Measurements from ENCODE around the gene MYO1E.

MYO1E gene

DNA sequence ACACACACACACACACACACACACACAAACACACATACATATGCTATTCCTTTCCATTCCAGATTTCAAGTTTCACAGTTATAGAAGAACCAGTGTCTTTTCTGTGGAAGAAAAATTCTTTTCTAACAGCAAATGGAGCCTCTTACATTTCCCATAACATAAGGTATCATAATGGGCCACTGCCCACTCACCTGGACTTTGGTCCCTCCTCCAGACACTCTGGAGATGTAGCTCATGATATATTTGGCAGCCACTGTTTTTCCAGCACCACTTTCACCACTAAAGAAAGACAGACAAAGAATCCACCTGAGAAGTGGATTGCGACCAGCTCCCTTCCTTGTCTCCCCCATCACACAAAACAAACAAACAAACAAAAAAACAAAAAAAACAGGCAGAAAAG lies 136.3 kb downstream of the MYO1E start:
- no peaks in the 10 kb centered on the region for H3K36me3 Mint-ChIP-seq
- H3K27ac Mint-ChIP-seq = no peak overlapping the region
- H3K9me3 Mint-ChIP-seq = no peaks in the 10 kb centered on the region
- H3K4me1 Mint-ChIP-seq = no peaks in the 10 kb centered on the region
- peaks cover 1% of the 10 kb centered on the region for H3K27me3 Mint-ChIP-seq
- H3K4me3 Mint-ChIP-seq = no peak overlapping the region

GRCh38 chr15:59232476-59232875 lies 140.2 kb downstream of the MYO1E start:
- no peaks in the 10 kb centered on the region for H3K9me3 Mint-ChIP-seq
- peaks cover 1% of the 10 kb centered on the region for H3K27me3 Mint-ChIP-seq
- H3K36me3 Mint-ChIP-seq = no peaks in the 10 kb centered on the region
- H3K27ac Mint-ChIP-seq = no peak overlapping the region
- no peak overlapping the region for H3K4me3 Mint-ChIP-seq
- peaks cover under 1% of the 10 kb centered on the region for H3K4me1 Mint-ChIP-seq

- peaks cover 8% of the 10 kb centered on the region for H3K4me1 Mint-ChIP-seq
- H3K36me3 Mint-ChIP-seq = no peaks in the 10 kb centered on the region
- H3K27ac Mint-ChIP-seq = no peak overlapping the region
- no peak overlapping the region for H3K4me3 Mint-ChIP-seq
- H3K9me3 Mint-ChIP-seq = no peaks in the 10 kb centered on the region
- H3K27me3 Mint-ChIP-seq = peaks cover 2% of the 10 kb centered on the region
Measured at GRCh38 chr15:59230531-59231055, 142.1 kb downstream of the MYO1E start.

DNA sequence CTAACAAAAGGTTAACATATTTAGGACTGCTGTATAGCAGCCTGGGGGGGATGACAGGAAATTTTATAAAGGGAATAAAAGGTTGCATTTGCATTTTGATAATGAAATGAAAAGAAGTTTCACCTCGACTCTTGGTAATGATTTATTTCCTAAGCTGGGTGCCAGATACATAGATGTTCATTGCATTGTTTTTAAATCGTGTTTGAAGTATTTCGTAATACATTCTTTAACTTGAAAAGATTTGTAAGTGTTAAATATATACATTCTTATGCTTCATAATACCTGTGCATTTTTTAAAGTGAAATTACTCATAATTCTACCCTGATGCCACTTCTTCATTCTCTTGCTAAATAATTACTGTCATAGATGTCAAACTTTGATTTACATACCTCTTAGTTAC lies 143.2 kb downstream of the MYO1E start:
- Mint-ChIP-seq H3K27me3 (peaks cover 2% of the 10 kb centered on the region), H3K9me3 (no peaks in the 10 kb centered on the region), H3K4me1 (peaks cover 8% of the 10 kb centered on the region), H3K4me3 (no peak overlapping the region), H3K27ac (no peak overlapping the region), H3K36me3 (no peaks in the 10 kb centered on the region)

DNA sequence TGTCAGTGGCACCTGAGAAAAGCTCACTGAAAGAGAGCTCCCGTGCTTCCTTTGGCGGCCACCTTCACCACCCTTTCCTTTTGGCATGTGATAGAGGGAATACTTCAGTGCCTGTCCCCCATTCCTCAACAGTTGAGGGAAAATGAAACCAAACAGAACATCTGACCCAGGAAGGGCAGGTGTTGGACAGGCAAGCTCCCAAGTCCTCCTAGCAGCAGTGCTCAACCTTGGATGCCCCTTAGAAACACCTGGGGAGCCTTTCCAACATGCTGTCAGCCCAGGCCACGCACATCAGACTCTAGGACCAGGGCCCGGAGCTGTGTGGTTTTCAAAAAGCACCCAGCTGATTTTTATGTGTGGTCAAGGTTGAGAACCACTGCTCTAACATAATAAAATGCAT lies 143.7 kb downstream of the MYO1E start:
- no peak overlapping the region for H3K4me3 Mint-ChIP-seq
- no peak overlapping the region for H3K27ac Mint-ChIP-seq
- H3K27me3 Mint-ChIP-seq = peaks cover 2% of the 10 kb centered on the region
- H3K9me3 Mint-ChIP-seq = no peaks in the 10 kb centered on the region
- H3K4me1 Mint-ChIP-seq = peaks cover 8% of the 10 kb centered on the region
- H3K36me3 Mint-ChIP-seq = no peaks in the 10 kb centered on the region

DNA sequence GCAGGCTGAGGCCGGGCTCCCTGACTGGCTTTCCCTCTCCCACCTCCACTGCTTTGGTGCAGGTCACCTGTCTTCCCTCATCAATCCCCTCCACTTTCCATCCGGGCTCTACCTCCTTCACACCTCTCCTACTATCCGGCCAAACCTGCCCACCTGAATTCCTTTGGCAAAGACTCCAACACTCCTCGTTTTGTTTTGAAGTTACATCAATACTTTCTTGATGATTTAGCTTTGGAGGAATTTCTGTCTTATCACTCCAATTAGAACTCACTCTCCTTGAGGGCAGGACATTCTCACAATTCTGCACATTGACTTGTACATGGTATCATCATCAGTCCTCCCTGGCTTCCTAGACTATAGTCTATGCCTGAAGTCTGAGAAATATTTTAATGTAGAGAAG lies 145.7 kb downstream of the MYO1E start:
- H3K36me3 Mint-ChIP-seq = no peaks in the 10 kb centered on the region
- peaks cover 8% of the 10 kb centered on the region for H3K4me1 Mint-ChIP-seq
- no peak overlapping the region for H3K4me3 Mint-ChIP-seq
- no peak overlapping the region for H3K27ac Mint-ChIP-seq
- no peaks in the 10 kb centered on the region for H3K9me3 Mint-ChIP-seq
- H3K27me3 Mint-ChIP-seq = peaks cover 2% of the 10 kb centered on the region

GRCh38 chr15:59224474-59224873 lies 148.2 kb downstream of the MYO1E start:
- Mint-ChIP-seq H3K4me1 (peaks cover 8% of the 10 kb centered on the region), H3K4me3 (no peak overlapping the region), H3K27me3 (peaks cover 2% of the 10 kb centered on the region), H3K27ac (no peak overlapping the region), H3K36me3 (no peaks in the 10 kb centered on the region), H3K9me3 (no peaks in the 10 kb centered on the region)

DNA sequence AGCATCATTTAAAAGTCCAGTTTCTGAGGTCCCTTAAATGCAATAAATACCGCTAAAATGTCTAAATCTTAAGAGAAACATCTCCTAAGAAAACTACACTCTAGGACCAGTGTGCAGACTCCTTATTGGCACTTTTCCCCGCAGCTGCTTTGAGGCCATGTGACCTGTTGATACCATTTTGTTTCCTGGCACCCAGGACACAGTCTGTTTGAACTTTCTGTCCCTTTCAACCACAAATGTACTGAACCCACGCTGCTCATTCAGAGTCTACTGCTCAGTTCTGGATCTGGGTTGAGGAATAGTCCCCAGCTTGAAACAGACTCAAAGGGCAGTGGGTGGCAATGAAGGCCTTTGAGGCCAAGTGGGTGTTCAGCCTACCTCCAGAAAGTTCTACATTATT lies 148.9 kb downstream of the MYO1E start:
- Mint-ChIP-seq H3K27ac (no peak overlapping the region), H3K36me3 (no peaks in the 10 kb centered on the region), H3K9me3 (no peaks in the 10 kb centered on the region), H3K4me3 (no peak overlapping the region), H3K27me3 (peaks cover 2% of the 10 kb centered on the region), H3K4me1 (peaks cover 8% of the 10 kb centered on the region)

DNA sequence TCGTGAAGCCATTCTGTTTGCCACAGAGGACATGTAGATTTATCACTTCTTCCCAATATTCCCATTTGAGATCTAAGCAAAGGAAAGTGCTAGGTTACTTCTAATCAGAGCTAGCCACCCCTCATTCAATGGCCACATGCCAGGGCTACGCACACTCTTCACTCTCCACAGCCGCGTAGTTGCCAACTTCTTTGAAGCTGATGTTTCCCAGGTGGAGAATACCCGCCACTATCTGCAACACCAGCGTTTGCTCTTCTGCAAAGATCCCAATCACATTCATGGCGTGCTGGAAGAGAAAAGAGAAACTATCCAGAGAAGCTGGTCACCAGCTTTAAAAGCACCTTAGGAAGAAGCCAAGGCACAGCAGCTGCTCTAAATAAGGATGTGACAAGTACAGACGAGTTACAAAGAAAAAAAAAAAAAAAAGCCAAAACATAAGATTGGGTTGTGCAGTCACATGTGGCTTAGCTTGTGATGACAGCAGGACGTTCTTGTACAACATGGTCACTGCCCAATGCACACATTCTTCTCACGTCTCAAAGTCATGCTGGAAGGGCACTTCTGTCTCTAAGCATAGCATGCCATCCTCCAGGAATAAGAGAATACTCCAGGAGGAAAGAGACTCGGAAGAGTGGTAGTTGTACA lies 149.6 kb downstream of the MYO1E start:
- peaks cover 2% of the 10 kb centered on the region for H3K27me3 Mint-ChIP-seq
- no peaks in the 10 kb centered on the region for H3K36me3 Mint-ChIP-seq
- peaks cover 8% of the 10 kb centered on the region for H3K4me1 Mint-ChIP-seq
- no peak overlapping the region for H3K27ac Mint-ChIP-seq
- H3K4me3 Mint-ChIP-seq = no peak overlapping the region
- H3K9me3 Mint-ChIP-seq = no peaks in the 10 kb centered on the region

- H3K9me3 Mint-ChIP-seq = no peaks in the 10 kb centered on the region
- H3K27ac Mint-ChIP-seq = no peak overlapping the region
Measured at GRCh38 chr15:59221511-59222505, 150.9 kb downstream of the MYO1E start.

DNA sequence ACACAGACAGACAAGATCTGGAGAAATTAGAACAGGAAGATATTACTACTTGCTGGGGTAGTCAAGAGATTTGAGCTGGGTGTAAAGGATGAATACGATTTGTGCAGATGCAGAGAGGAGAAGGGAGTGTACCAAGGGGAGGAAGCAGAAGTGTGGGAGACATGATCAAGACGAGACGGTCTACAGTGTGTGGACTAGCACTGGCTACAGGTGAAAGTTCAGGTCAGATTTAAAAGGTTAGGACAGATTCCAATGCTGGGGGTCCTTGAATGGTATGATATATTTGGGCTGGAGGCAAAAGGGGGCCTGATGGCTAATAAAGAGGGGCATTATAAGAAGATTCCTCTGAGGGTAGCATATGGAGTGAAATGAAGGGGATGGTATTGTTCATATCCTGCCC lies 154.0 kb downstream of the MYO1E start:
- H3K9me3 Mint-ChIP-seq = no peaks in the 10 kb centered on the region
- H3K27ac Mint-ChIP-seq = no peak overlapping the region
- H3K27me3 Mint-ChIP-seq = peaks cover 1% of the 10 kb centered on the region
- no peaks in the 10 kb centered on the region for H3K4me1 Mint-ChIP-seq
- no peaks in the 10 kb centered on the region for H3K36me3 Mint-ChIP-seq
- H3K4me3 Mint-ChIP-seq = no peak overlapping the region

More at GRCh38 chr15:59221511-59222505, 150.9 kb downstream of the MYO1E start:
- Mint-ChIP-seq H3K27me3 (no peaks in the 10 kb centered on the region), H3K36me3 (no peaks in the 10 kb centered on the region), H3K4me1 (peaks cover under 1% of the 10 kb centered on the region), H3K4me3 (no peak overlapping the region)

DNA sequence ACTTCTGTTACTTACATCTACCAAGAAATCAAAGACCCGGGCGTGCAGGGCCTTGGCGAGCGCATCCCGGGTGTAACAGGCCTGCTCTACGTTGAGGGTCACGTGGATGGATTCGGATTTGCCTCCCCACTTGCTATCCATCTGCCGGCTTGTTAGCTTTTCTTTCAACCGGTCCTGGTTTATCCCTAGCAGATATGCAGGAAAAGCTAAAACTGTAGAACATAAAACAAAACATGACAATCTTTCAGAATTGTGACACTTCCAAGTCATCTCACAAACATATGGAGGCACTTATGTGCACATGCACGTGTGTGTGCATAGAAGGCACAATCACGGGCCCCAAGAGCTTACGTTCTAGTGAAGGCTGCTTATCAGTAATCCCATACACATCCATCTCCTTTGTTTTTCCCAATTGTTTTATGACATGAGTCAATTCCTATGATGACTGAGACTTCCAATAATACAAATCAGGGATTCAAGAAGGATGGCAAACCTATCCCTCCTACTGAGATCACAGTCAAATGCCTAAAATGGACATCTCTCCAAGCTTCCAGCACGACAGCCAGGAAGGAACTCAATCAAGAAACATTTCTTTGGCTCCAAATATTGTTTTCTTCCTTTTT lies 154.7 kb downstream of the MYO1E start:
- Mint-ChIP-seq H3K9me3 (no peaks in the 10 kb centered on the region), H3K27me3 (peaks cover 1% of the 10 kb centered on the region), H3K27ac (no peak overlapping the region), H3K4me3 (no peak overlapping the region), H3K4me1 (no peaks in the 10 kb centered on the region), H3K36me3 (no peaks in the 10 kb centered on the region)

- Mint-ChIP-seq H3K36me3 (no peaks in the 10 kb centered on the region), H3K9me3 (no peaks in the 10 kb centered on the region), H3K4me3 (no peak overlapping the region), H3K4me1 (no peaks in the 10 kb centered on the region), H3K27ac (no peak overlapping the region), H3K27me3 (peaks cover 5% of the 10 kb centered on the region)
Measured at GRCh38 chr15:59216911-59217310, 155.8 kb downstream of the MYO1E start.

- H3K9me3 Mint-ChIP-seq = no peaks in the 10 kb centered on the region
- H3K27ac Mint-ChIP-seq = no peak overlapping the region
- no peak overlapping the region for H3K4me3 Mint-ChIP-seq
- no peaks in the 10 kb centered on the region for H3K36me3 Mint-ChIP-seq
- peaks cover 5% of the 10 kb centered on the region for H3K27me3 Mint-ChIP-seq
- H3K4me1 Mint-ChIP-seq = no peaks in the 10 kb centered on the region
Measured at GRCh38 chr15:59210186-59210585, 162.5 kb downstream of the MYO1E start.

DNA sequence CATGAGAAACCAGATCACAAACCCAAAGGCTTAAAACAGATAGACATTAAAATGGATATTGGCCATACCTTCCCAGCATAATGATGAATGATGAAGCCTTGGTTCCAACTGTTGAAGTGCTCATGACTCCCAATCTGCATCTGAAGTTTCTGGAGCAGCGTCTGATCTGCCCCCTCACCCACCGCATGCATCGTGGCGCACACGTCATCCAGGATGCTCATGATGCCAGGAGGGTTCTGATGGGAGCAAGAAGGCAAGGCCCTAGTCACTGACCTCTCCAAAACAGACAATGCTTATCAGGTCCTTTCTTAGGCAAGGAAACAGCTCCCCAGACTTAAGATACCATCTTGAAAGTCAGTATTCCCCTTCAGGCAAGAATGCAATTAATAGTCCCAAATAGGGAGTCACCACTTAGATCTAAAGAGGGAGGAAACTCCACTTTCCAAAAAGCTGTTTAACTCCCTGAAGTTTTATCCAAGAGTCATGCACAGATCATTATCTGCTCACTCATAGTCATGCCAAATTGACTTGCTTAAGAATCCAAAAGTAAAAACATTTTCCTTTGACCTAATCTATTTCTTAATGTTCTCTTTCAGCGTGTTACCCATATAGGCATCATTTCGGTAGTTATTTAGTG lies 163.9 kb downstream of the MYO1E start:
- H3K9me3 Mint-ChIP-seq = no peaks in the 10 kb centered on the region
- H3K36me3 Mint-ChIP-seq = no peaks in the 10 kb centered on the region

More for the DNA sequence above, 163.9 kb downstream of the MYO1E start:
- Mint-ChIP-seq H3K27me3 (peaks cover 4% of the 10 kb centered on the region), H3K27ac (no peak overlapping the region), H3K4me3 (no peak overlapping the region), H3K4me1 (no peaks in the 10 kb centered on the region)

All from activated naive CD4-positive, alpha-beta T cell treated with anti-CD3 and anti-CD28 coated beads, Interleukin-2, amount 50 U/mL, for 24 hours (primary cell).